H1 (cell line): ENCODE measurements around the gene MVK. TPM values are rescaled to one million over a fixed set of nuclear protein-coding genes. Genes with fewer than 3 reads are reported as not detected.

ENCODE experiments used
- CHD7 ChIP-seq: fragments of 300-600 bp; sonication (generic); IDR thresholded peaks from 2 replicates; pipeline ENCODE4 v1.7.1; 2012; ENCODE audit warnings: low read length, moderate library complexity, mild to moderate bottlenecking, inconsistent platforms; ENCODE audit not compliant: insufficient replicate concordance
- E2F6 ChIP-seq: IDR thresholded peaks from 2 replicates; pipeline ENCODE4 v1.6.1; 2012; ENCODE audit warnings: inconsistent platforms
- EGR1 ChIP-seq: IDR thresholded peaks from 2 replicates; pipeline ENCODE4 v1.6.1; 2011; ENCODE audit warnings: low read depth, low read length, borderline replicate concordance
- polyA plus RNA-seq, 7 experiments: library from polyadenylated mRNA; depleted of rRNA in 3 of 7; stranded (reverse) in 5 of 7; unstranded in 2 of 7; fragments of >200 nt in 5 of 7; fragments of 200-250 nt in 2 of 7; gene quantifications; 1 replicate in 5 of 7; 2 replicates in 1 of 7; 4 replicates in 1 of 7; pipeline versions ENCODE4 v1.2.1 to v1.2.3, GENCODE V29; 2011 to 2013; ENCODE audit warnings: missing spikeins in 2 of 7, mixed read lengths in 2 of 7
- total RNA-seq: library from RNA; stranded (reverse); fragmentation: NEBNext Ultra II Directional; extraction: Animal tissue kit (Norgen Biotek cat#: 25700); gene quantifications from 2 replicates; pipeline ENCODE4 v1.2.1, GENCODE V29; 2021

MVK gene
- total and polyA plus RNA-seq, 2 of the 8 experiments (the other 6 are each of a cell fraction or from before 2014, with no cell fraction given), result 15.7 to 20.9 TPM

DNA sequence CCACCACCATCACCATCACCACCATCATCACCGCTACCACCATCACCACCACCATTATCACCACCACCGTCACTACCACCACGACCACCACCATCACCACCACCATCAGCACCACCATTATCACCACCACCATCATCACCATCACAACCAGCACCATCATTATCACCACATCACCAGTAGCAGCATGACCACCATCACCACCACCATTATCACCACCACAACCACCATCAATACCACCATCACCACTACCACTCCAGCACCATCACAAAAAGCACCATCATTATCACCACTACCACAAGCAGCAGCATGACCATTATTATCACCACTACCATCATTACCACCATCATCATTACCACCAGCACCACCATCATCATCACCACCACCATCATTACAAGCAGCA is 62.1 kb downstream of the MVK start (continued):
- TF ChIP-seq CHD7 (no peak), EGR1 (no peak), E2F6 (no peak)
